Astrocyte (in vitro differentiated cells and primary cell): ENCODE measurements around the gene KIAA0825.

ENCODE experiments used
- CTCF ChIP-seq: IDR thresholded peaks from 2 replicates; pipeline ENCODE4 v1.5.1; 2011; ENCODE audit warnings: low read depth, mild to moderate bottlenecking, inconsistent platforms, low read length, moderate library complexity; ENCODE audit not compliant: insufficient read depth
- EZH2 ChIP-seq: IDR thresholded peaks from 2 replicates; pipeline ENCODE4 v1.6.1; 2012; ENCODE audit warnings: mild to moderate bottlenecking, low read length, inconsistent platforms; ENCODE audit not compliant: insufficient read depth

GRCh38 chr5:94218374-94218773, 400.0 kb downstream of the KIAA0825 start:
- TF ChIP-seq CTCF (no peak), EZH2 (no peak)
